Activated CD4-positive, alpha-beta T cell treated with anti-CD3 and anti-CD28 coated beads, Interleukin-2, amount 50 U/mL, for 48 hours (primary cell): ENCODE measurements around the gene KRT16.
"Not testable (repeated sequence)": the region's sequence is repeated elsewhere in the genome, so short reads cannot be mapped to it uniquely, and the experiment has no call there.

Source experiments
- DNase-seq, 2 experiments: peaks; one replicate each; pipeline ENCODE4 v3.0.0-alpha.2; 2020

Gene KRT16

DNA sequence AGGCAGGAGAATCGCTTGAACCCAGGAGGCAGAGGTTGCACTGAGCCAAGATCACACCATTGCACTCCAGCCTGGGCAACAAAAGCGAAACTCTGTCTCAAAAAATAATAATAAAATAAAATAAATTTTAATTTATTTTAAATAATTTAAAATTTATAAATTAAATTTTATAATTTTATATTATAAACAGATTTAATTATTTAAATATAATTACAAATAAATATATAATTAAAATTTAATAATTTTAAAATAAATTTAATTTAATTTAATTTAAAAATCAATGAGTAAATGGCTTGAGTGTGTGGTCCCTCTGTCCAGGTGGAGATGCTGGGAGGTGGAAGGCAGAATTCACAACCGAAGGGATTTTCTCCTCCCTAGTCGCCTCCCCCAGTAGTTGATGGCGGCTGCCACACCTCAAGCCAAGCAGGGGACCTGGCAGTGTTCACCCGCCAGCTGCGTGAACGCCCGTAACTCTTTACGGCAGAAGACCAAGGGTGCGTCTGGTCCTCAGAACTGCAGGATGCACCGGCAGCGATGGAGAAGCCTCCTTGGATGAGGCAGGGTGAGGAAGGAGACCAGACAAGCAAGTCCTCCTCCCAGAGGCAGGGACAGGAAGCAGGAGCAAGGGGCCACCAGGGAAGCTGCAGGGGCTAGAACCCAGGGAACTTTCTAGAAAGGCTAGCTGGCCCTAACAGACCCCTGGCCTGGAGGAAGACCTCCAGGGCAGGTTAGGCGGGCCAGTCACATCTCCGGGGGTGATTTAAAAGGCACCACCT, 34.7 kb upstream of the KRT16 start:
- peak in 1 of 2 experiments; percentile 6 for DNase-seq

DNA sequence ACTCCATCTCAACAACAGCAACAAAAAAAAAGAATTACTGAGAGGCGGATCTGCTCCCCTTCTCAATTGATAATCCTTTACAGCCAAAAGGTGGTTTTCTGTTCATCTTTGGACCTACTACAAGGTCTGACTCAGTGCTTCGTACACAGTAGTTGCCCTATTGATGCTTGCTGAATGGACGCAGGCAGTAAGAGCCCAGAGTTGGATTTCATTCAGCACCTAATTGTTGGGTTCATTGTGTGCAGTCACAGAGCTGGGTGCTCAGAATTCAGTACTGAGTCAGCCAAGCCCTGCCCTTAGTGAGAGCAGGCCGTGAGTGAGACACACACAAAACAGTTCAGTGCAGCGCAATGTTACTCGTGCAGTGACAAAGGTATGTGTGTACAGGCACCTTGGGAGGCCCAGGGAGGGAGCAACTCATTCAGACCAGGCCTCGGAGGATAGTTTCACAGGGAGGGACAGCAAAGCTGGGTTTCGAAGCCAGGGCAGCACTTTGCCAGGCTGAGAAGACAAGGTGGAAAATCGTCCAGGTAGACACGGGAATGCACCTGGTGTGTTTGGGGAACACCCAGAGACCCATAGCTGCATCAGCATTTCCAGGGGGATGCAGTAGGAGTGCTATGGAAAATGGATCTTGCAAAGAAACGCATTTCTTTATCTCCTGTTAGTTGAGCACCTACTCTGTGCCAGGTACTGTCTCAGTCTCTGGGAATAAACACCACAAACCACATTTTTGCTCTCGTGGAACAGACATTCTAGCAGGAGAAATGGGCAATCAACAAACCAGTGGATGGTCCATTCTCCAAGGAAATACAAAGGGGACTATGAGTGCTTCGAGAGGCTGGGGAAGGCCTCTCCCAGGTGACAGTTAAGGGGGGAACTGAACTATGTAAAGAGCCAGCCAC, 29.9 kb upstream of the KRT16 start:
- DNase-seq: no peak

DNA sequence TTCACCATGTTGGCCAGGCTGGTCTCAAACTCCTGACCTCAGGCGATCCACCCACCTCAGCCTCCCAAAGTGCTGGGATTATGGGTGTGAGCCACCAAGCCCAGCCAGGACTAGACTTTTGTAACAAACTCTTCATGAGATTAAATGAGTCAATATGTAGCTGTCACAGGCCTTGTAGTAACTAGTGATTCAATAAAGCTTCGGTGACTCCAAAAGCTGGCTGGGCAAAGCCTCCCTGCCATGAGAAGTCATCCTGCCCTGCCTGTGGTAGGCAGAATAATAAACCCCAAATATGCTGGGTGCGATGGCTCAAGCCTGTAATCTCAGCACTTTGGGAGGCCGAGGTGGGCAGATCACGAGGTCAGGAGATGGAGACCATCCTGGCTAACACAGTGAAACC, 28.0 kb upstream of the KRT16 start:
- DNase-seq: not testable (repeated sequence)

DNA sequence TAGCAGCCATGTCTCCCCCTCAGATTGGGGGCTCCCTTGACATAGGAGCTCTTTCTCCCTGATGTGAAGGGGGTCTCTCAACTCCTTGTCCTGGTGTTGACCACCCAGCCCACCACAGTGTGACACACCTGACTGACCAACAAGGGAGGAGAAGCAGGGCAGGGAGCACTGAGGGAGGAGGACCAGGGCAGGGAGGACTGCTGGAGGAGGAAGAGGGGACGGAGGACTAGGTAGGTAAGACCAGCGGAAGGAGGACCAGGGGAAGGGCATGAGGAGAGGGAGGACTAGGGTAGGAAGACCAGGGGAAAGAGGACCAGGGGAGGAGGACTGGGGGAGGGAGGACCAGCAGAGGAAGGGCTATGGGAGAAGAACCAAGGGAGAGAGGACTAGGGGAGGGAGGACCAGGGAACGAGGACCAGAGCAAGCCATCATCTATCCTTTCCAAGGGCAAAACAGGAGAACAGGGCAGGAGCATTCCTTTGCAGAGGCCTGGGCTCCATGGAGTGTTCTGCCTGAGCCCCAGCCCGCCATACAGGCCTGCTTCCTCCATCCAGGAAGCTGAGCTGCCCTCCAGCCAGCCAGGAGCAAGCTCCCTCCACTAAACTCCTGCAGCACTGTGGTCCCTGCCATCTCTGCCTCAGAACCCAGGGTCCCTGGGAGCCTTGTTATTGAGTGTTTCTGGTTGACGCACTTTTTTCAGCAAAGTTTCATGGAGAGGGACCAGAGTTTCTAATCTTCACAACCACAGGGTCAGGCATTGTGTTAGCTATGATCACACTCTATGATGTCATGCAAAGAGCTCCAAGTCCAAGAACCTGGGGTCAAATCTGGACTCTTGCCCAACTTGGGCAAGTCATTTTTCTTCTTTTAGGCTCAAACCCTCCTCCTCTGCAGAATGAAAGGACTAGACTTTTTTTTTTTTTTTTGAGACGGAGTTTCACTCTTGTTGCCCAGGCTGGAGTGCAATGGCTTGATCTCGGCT, 27.2 kb upstream of the KRT16 start:
- DNase-seq: no peak

DNA sequence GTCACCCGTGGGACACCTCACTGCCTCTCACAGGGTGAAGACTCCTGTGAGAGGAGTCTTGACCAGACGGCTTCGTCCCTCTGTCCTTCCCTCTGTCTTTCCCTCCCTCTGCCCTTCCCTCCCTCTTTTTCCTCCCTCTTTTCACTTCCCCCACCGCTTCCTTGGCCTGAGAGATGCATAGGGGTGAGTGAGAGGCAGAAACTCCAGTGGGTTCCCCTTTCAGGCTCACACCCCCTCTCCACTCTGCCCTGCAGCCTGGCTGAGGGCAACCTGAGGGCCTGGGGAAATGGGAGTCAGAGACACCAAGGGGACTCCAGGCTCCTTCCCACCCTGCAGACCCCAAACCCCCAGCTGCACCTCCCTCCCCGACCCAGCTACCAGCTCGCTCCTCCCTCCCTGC, 26.4 kb upstream of the KRT16 start:
- DNase-seq: no peak

DNA sequence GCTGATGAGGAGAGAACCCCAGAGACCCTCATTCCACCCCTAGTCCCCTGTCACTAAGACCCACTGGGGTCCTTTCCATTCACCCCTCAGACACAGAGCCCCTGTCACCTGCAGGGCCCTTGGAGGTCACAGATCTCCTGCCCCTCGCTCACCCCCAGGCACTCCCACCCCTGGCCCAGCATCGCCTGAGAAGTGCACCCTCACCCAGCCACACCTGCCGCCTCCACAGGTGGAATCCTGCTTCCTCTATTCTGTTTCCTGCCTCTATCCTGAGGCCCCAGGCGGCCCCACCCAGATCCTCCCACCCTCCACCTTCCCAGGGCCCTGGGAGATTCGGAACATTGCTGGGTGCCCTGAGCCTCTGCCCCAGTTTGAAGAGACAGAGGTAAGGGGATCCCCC, 25.6 kb upstream of the KRT16 start:
- no peak for DNase-seq

DNA sequence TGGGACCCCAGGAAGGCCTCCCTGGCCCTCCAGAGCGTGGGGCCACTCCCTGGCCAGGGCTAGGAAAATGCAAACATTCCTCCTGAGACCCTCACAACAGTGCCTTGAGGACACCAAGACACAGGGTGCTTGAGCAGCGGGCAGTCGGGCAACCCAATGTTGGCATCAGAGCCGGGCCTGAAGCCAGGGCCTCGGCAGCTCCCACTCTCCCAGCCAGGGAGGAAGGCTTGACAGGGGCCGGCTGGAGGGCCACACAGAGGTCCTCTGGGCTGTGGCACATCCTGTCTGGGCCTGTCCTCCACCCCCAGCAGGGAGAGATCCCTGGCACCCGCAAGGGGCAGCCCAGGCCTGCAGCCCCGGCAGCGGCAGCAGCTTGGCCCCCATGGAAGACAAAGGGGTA, 24.1 kb upstream of the KRT16 start:
- DNase-seq: no peak

DNA sequence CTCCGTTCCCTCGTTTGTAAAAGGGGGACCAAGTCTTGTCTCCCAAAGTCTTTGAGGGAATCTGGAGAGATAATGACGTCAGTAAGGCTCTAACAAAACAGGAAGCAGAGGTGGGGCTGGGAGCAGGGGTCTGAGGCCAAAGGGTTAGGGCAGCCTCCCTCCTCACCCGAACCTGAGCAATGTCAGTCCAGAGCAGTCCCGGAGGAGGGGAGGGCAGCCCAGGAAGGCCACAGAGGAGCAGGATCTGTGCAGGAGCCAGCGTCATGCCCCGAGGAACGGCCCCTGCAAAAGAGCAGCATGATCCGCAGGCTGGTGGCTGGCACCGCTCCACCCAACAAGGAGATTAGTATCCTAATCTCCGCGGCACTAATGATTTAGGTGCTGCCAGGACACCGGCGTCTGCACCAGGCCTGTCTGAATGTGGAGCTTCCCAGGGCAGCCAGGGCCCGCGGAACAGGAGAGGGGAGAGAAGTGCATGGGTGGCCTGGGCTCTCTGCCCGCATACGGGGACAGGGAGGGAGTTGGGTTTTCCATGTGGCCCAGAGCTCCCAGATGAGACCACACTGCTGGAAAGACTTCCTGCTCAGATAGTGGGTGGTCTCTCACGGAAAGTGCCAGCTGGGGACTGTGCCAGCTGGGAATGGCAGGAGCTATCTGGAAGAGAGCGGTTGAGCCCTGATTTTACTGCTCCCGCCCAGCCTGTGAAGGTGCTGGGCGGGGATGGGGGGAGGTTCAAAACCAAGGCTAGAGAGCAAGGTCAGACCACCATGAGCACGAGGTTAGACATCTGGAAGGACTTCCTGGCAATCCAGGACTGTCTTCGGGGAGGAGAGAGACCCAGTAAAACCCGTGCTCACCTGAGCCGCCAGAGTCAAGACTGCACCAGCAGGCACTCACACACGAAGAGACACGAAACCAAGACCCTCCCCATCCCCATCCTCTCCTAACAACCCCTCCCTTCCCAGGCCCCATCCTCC, 22.8 kb upstream of the KRT16 start:
- no peak for DNase-seq

DNA sequence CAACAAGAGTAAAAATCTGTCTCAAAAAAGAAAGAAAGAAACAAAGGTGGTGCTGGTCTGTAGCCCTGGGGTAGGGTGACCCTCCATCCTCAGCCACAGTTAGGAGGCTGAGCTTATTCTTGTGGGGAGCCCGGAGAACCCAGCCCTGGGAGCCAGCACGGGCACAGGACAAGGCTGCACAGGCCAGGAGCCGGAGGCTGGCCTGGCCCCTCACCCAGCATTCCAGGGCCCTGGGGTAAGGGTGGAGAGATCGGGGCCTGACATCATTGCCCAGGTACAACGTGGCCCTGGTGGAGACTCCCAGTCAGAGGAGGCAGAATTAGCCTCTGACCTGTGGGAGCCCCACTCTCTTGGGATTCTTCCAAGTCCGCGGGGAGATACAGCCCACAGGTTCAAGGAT, 22.1 kb upstream of the KRT16 start:
- DNase-seq: no peak

DNA sequence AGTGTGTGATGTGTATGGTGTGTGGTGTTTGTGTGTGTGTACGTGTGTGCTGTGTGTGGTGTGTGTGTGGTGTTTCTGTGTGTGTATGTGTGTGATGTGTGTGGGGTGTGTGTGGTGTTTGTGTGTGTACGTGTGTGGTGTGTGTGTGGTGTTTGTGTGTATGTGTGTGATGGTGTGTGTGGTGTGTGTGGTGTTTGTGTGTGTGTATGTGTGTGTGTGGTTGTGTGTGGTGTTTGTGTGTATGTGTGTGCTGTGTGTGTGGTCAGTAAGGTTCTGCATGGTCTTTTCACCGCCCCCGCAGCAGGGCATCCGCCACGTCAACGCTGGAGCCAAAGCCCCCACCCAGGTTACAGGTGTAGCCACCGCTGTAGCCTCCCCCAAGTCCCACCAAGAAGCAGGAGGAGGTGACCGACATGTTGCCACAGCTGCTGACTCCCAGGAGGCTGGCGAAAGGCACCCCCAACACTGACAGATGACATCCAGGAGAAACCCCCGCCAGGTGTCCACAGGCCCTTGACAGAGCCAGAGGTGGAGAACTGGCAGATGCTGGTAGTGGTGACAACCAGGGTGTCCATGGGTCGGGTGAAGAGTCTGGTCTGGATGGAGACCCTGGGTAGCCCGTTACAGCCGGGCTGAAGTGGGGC, 21.1 kb upstream of the KRT16 start:
- no peak for DNase-seq

DNA sequence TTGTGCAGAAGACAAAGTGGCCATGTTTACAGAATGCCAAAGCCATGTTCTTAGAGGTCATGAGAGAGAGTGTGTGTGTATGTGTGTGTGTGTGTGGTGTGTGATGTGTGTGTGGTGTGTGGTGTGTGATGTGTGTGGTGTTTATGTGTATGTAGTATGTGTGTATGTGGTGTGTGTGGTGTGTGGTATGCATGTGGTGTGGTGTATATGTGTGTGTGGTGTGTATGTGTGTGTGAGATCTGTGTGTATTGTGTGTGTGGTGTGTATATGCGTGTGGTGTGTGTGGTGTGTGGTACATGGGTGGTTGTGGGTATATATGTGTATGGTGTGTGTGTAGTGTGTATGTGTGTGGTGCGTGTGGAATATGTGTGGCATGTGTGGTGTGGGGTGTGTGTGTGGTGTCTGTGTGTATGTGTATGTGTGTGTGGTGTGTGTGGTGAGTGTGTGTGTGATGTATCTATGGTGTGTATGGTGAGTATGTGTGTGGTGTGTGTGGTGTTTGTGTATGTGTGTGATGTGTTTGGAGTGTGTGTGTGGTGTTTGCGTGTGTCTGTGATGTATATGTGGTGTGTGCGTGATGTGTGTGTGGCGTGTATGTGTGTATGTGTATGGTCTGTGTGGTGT, 20.0 kb upstream of the KRT16 start:
- DNase-seq: no peak

DNA sequence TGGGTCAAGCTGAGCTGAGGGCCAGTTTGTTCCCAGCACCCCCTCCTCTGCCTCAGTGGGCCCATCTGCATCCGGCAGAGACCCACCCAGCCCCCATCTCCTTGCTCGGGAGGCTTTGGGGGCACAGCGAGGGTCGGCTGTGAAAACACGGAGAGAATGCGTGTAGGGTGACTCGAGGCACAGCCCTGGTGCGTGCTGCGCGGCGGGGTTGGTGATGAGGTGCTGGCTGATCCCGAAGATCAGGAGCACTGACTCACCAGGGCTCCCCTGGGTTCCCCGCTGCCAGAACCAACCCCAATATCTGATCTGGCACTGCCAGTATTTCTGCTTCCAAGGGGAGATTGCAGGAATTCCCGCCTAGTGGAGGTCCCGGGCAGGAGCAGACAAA, 19.3 kb upstream of the KRT16 start:
- no peak for DNase-seq

DNA sequence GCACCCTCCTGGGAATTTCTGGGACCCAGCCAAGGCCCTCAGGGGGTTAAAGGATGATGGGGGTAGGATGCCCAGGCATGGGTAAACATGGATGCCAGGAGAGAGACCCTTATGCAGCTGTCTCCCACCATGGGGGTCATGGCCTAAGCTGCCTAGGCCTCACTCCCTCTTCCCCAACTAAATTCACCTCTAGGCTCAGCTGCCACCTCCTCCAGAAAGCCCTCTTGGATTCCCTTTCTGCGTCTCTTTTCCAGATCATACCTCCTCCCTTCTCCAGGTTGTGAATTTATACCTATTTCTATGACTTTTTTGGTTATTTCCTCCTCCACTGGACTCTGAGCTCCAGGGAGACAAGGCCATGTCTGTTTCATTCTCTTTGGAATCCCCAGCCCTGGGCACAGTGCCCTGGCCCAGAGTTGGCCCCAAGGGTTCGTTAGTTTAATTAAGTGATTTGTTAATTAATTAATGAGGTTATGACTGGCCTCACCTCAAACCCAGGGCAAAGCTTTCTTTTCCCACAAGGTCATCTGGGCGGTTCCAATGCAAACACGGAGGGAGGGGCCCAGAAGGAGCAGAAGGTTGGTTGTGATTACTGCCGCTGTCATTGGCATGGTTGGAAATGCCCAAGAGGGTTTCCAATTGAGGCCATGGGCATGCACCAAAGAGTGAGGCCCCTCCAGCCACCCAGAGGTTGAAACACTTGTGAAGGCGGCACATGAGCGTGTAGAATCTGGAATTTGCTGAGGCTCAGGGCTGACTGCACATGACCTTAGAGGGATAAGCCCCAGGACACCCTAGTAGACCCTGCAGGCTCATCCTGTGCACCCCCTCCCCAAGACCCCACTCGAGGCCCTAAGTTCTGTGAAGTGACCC, 18.7 kb upstream of the KRT16 start:
- DNase-seq: no peak

DNA sequence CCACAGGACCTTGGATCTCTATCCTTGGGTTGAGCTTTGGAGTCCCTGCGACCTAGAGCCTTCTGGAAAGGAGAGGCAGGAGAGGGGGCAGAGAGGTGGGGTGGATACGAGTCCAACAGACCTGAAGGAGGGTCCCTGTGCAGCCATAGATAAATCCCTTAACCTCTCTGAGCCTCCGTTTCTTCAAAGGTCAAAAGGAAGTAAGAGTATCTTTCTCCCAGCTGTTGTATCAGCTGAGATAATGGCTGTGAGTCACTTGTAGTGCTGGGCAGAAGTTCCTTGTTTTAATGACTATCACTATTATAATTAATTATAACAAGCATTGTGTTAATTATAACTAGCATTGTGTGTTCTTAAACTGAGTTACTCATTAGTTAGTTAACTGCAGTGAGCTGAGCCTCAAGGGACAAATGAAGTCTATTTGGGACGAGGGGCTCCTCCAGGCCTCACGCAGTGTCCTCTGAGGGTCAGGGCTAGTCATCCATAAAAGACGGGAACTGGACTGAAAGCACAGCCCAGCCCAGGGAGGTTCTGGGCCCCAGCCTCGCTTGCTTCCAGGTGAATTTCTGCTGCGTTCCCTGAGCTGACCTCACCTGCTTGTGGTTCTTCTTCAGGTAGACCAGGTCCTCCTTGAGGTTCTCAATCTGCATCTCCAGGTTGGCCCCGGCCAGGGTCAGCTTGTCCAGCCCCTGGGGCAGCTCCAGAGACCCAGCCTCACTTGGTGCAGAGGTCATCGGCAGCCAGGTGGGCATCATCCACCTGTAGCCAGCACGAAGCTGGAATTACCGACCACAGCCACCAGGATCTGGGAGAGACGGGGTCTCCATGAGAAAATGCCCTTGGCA, 17.5 kb upstream of the KRT16 start:
- DNase-seq: no peak

DNA sequence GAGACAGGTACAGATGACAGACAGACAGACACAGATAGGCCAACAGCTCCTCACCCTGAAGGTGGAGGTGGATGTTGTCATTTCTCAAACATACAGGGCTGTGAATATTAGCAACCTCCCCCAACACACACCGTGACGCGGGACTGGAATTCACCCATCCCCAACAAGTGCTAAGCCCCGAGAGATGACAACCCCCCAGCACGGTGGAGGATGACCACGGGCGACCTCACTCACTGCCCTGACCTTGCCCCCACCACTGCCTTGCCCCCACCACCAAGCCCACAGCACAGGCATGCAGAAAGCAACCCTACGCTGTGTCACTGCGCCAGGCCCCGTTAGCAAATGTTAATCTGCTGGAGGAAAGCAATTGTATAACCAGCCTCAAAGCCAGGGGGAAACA, 16.7 kb upstream of the KRT16 start:
- DNase-seq: no peak

DNA sequence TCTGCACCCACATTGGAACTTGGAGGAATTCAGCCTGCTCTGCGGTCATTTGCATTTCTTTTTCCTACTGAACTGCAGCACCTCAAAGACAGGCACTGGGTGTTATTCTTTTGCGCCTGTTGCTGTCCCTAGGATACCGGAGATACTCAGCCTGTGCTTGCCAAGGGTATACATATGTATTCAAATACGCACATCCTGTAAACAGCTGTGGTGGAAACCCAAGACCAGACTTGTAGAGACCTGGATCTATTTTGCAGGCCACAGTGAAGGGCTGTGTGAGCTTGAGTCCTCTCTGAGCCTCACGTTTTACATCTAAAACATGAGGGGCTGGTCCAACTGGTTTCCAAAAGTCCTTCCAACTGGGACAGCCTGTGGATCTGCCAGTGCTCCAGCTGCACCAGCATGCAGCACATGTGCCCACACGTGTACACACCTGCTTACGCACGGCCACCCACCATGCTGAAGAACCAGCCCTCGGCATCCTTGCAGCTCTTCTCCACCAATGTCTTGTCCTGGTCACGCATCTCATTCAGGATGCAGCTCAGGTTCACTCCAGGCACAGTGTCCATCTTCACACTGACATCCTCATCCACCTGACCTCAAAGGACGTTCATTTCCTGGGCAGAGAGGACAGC, 16.2 kb upstream of the KRT16 start:
- not testable (repeated sequence) for DNase-seq

DNA sequence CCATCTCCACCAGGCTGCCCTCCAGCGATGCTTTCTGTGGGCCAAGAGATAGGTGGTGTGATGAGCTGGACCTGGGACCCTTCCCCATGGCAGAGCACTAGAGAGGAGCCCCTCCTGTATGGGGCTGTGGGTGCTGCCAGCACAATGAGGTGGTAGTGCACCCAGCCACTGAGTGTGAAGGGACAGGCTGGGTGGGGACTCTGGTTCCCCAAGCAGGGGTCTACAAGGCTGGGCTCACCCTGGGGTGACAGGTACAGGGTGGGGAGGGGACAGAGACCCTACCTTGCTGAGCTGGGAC, 15.5 kb upstream of the KRT16 start:
- DNase-seq: not testable (repeated sequence)

DNA sequence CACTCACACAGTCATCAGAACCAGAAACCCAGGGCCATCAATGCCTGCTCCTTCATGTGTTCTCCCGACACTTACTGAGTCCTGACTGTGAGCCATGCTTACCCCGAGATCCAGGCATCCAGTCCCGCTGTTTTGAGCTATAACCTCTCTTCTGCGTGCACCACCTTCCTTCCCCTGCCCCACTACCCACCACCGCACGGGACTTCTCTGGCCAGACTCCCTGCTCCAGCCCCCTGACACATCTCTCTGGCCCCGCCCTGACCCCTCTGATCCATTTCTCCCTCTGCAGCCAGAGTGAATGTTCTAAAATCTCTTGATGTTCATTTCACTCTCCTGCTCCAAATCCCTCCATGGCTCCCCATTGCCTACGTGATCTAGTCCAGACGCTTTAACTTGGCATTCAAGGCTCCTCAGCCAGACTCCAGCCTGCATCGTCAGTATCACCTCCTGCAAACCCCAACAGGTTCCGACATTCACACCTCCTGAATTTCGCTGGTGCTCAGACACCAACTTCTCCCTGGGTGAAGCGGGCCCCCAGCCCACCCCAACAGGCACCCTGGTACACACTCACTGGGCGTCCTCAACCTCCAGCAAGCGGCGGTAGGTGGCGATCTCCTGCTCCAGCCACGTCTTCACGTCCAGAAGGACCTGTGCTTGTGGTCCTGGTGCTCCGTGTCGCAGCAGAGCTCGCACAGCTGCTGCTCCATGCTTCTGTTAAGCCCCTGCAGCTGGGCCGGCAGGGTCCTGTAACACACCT, 14.9 kb upstream of the KRT16 start:
- DNase-seq: no peak
